HG02885 (cell line): Measurements from ENCODE around the gene ARFGAP2.

Source experiments
- ATAC-seq: cut with Tn5 transposase; IDR thresholded peaks from one replicate; pipeline ENCODE4 v1.9.1; 2021; ENCODE audit warnings: mild to moderate bottlenecking; ENCODE audit not compliant: unreplicated experiment, poor library complexity

ARFGAP2 gene

GRCh38 chr11:47172740-47173336, 3.8 kb downstream of the ARFGAP2 start:
- no peak for ATAC-seq

DNA sequence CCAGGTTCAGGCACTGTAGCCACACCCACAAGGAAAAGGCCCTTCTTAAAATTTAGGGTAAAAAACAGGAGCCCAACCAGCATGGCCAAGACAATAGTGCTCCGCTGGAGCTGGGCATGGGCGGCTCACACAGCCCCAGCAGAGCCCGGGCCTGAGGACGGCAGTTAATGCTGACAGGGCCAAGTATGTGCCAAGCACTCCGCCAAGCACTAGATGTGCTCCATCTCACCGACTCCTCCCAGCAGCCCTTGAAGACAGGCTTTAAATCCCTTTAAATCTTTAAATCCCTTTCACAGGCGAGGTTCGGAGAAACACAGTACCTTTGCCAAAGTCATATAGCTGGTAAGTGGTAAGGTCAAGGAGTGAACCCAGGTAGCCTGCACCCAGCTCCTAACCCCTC, 4.8 kb downstream of the ARFGAP2 start:
- no peak for ATAC-seq

- ATAC-seq: no peak
Observed at GRCh38 chr11:47171061-47171838, 5.4 kb downstream of the ARFGAP2 start.

GRCh38 chr11:47166368-47166767, 10.3 kb downstream of the ARFGAP2 start:
- ATAC-seq: no peak

GRCh38 chr11:47165253-47165840, 11.3 kb downstream of the ARFGAP2 start:
- no peak for ATAC-seq

GRCh38 chr11:47164321-47164720, 12.4 kb downstream of the ARFGAP2 start:
- ATAC-seq: no peak

- no peak for ATAC-seq
Observed at GRCh38 chr11:47163898-47164297, 12.8 kb downstream of the ARFGAP2 start.

- no peak for ATAC-seq
Observed at GRCh38 chr11:47163193-47163592, 13.5 kb downstream of the ARFGAP2 start.

- no peak for ATAC-seq
Observed at GRCh38 chr11:47162426-47162825, 14.3 kb downstream of the ARFGAP2 start.

DNA sequence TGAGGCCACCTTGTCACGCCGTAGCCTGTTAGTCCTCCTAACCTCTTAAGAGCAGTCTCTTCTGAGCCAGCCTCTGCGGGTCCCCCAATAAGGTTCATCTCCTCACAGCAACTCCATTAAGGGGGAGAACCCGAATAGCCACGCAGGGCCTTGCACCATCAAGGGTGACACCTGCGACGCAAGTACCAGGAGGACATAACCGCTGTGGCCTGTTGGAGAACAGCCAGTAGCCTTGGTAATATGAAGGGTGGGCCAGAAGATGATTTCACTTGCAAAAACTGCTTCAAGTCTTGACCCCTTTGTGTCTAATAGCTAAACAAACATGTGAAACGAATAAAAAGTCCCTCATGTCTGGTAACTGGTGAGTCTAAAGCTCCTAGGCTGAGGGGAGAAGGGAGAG, 14.8 kb downstream of the ARFGAP2 start:
- ATAC-seq: no peak

- peak; percentile 62 for ATAC-seq
Observed at GRCh38 chr11:47161134-47161854, 15.4 kb downstream of the ARFGAP2 start.

DNA sequence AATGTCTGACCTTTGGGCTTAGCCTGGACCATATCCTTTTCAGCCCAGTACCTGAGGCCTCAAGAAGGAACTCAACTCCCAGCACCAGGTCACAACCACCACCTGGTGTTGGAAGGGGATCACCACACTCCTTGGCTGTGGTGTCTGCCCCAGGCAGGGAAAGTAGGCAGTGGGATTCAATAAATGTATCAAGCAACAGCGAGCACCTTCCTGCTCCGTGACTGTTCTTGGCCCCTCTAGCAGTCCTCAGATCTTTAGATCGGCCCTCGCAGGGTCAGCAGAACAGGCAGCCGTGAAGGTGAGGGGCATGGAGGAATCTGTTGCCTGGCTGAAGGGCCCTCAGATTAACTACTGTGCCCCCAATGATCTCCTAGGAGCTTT, 15.9 kb downstream of the ARFGAP2 start:
- no peak for ATAC-seq

DNA sequence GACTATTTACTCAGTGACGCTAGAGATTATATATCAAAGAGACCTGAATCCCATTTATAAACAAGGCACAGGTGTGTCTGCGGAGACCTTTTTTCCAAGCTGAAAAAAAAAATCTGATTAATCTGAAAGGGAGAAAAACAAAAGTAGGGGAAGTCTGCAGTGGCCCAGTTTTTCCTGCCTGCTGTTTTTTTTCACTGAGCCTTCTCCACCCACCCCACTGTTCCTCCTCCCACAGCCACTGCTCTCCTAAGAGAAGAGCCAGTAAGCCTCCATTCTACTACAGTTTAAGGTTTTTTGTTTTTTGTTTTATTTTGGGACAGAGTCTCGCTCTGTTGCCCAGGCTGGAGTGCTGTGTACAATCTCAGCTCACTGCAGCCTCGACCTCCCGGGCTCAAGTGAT, 18.4 kb downstream of the ARFGAP2 start:
- ATAC-seq: no peak

DNA sequence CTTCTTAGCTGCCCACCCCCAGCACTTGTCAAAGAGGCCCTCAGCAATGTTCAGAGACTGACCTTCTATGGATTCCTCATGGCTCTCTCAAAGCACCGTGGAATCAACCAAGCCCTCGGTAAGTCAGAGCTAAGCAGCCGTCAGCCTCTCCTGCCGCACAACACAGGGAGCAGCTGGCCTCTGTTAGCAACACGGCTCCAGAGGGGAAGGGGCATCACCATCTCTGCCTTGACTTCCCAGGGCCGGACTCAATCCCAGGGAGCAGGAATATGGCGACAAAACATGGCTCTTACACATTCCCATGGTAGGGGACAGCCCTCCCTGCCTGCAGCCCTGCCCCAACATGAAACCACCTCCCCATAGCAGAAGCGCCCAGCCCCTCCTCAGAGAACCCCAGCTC, 18.9 kb downstream of the ARFGAP2 start:
- no peak for ATAC-seq

DNA sequence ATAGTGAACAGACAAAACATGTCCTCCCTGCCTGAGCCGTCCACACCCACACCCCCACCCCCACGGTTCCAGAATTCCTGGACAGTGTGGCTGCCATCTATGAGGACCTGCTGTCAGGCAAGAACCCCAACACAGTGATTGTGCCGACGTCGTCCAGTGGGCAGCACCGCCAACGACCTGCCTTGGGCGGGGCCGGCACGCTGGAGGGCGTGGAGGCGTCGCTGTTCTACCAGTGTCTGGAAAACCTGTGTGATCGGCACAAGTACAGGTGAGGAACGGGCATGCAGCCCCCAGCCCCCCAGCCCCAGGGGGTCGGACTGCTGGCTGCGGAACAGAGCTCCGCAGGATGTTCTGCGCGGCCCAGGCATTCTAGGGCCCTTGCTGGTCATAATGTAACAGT, 19.7 kb downstream of the ARFGAP2 start:
- no peak for ATAC-seq

GRCh38 chr11:47156333-47156732, 20.3 kb downstream of the ARFGAP2 start:
- ATAC-seq: no peak

DNA sequence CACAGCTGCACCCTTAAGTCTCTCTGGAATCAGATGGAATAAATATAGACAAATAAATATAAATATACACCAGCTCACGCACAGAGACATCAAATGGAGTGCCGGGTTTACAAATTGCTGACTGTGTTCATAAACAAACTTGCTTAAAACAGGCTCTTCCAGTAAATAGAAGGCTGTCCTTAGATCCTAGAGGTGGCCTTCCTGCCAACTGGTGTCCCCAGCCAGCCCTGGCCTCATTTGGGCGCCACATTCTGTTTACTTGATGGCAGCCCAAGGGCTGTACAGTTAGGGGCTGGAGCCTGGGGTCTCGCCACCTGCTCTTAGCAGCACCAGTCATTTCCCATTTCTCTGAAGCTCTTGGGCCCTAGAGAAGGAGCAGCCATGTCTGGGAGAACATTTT, 20.8 kb downstream of the ARFGAP2 start:
- no peak for ATAC-seq

DNA sequence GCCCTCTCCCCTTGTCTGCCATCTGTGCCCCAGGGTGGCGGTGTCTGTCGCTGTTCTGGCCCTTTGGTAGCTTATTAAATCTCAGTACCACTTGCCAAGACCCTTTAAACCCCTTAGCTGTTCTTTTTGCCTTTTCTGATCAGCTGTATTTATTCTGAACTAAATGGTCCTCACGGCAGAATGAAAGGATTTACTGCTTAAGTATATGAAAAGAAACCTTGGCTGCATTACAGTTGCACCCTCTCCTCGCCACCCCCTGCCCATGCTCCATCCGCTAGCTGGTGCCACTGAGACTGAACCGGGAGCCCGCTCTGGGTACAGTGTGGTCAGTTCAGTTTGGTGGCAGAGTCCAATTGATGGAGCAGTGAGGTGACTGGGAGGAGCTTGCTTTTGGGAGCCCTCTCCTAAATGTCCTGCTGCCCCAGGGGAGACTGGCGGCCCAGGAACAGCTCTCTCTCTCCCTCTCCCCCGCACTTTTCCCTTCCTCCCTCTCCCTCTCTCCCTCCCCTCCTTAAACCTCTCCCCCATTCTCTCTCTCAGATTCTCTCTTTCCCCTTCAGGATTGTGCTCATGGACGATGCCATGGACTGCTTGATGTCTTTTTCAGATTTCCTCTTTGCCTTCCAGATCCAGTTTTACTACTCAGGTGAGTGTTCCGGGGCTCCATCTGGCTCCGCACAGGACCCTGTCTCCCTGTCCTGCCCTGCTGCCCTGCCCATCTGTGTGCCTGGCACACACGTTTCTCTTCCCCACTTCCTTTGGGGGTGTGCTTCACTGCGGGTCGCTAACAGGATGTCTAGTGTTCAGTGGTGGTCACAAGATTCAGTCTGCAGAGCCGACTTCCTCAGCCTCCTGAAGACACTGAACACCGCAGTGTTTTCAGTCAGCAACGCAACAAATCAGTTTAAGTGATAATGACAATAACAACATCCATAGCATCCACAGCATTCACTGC, 21.8 kb downstream of the ARFGAP2 start:
- ATAC-seq: no peak

DNA sequence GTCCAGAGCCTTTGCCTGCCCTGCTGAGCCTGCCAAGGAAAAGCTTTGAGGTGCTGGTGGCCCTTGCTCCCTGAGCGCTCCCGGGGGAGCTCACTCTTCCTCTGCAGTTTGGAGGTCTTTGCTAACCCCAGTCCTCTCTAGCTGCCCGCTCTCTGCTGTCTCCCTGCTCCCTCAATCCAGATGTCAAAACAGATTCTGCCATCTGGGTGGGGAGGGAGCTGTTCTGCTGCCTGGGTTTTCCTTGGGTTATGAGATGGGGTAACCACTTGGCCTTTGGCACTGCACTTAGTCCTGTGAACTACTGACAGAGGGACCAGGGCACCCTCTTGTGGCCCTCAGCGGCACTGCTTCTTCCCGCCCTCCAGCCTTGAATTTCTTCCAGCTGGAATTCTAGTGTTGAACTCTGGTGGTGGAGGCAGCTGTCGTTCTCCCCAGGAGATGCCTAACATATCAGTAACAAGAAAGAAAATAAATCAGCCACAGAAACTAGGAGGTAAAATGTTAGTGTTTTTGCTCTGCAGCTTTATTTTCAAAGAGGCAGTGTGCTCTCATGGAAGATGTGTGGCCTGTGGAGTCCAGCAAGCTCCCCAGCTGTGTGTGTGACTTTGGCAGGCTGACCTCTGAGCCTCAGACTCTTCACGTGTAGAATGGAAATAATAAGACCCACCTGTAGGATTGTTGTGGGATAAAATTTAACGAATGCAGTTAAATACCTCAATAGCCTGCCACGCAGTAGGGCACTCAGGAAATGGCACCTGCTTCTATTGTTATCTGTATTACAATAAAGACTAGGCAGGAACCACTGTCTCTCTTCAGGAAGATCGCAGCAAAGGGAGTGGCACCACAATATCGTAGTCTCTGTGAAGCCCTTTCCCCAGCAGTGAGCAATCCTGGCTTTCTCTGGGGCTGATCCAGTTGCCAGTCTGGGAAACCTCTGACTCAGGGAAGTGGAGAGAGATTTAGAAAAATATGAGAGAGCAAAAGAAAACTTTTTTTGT, 23.4 kb downstream of the ARFGAP2 start:
- peak; percentile 69 for ATAC-seq
